ENCODE results near the gene WDR18. TPM values are rescaled to one million over a fixed set of nuclear protein-coding genes. Genes with fewer than 3 reads are reported as not detected.

WDR18 gene
- total and polyA plus RNA-seq, 2 experiments from 2014 or later, result 155 to 157 TPM

DNA sequence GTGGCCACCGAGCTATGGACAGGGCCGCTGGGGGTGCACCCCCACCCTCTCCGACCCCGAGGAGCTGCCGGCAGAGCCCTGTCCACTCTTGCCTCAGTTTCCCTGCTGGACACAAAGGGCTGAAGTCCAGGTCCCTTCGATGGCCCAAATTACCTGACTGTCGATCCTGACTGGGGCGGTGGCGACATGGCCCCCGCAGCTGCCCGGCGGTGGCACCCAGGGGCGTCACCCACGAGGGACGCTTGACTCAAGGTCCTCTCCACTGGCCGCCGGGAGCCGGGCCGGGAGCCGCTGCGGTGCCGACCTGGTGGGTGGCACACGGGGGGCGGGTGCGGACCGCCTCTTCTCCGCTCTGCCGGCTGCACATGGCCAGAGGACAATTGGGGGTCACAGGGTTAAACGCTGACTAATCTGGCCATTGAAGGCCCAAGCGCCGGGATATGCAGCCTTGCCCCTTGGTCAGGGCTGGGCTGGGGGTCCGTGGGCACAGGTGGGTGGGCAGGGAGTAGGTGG is 42.0 kb upstream of the WDR18 start:
- Histone ChIP-seq H3K27me3 (ENCODE audit: insufficient read depth) (no peaks in the 10 kb centered on the region), H2AFZ (no peak overlapping the region), H3K9me2 (ENCODE audit: insufficient read depth) (no peaks in the 10 kb centered on the region), H3K4me2 (no peak overlapping the region), H3K79me2 (replicated peaks; ENCODE audit: insufficient read depth) (peaks cover 56% of the 10 kb centered on the region), H3K36me3 (ENCODE audit: insufficient read depth) (no peaks in the 10 kb centered on the region), H3K4me1 (ENCODE audit: insufficient read depth) (no peaks in the 10 kb centered on the region), H3K27ac (ENCODE audit: low read depth) (no peak overlapping the region), H3K4me3 (no peak overlapping the region), H4K20me1 (replicated peaks; ENCODE audit: insufficient read depth) (peaks cover 5% of the 10 kb centered on the region), H3F3A (replicated peaks; ENCODE audit: low read depth) (0 out of 2 replicates have a peak, but pooled peaks cover 3% of the 10 kb centered on the region)
- Mint-ChIP-seq H3K27me3 (ENCODE audit: insufficient read depth, low read depth, poor library complexity) (peaks cover 18% of the 10 kb centered on the region), H3K4me1 (no peaks in the 10 kb centered on the region; the same call in 2 of the 3 replicates), H3K4me3 (no peak overlapping the region), H3K36me3 (ENCODE audit: low read depth) (peaks cover 42% of the 10 kb centered on the region), H3K27ac (no peak overlapping the region), H3K9me3 (peaks cover 2% of the 10 kb centered on the region; the same call in 1 of the 3 replicates)
- ATAC-seq, result no peak
- TF ChIP-seq NANOG (IDR thresholded peaks at IDR 0.05; ENCODE audit: borderline replicate concordance) (no peak), ZNF114 (CRISPR knock-in tag; IDR thresholded peaks at IDR 0.05) (no peak), CREB1 (CRISPR knock-in tag; IDR thresholded peaks at IDR 0.05; ENCODE audit: low read depth) (no peak), STAT1 (IDR thresholded peaks at IDR 0.05; ENCODE audit: unreplicated experiment) (no peak), ZNF331 (CRISPR knock-in tag; IDR thresholded peaks at IDR 0.05; ENCODE audit: low read depth) (no peak), EZH2phosphoT487 (IDR thresholded peaks at IDR 0.05; ENCODE audit: unreplicated experiment) (no peak), JUNB (IDR thresholded peaks at IDR 0.05; ENCODE audit: unreplicated experiment) (no peak), POLR2AphosphoS5 (IDR thresholded peaks at IDR 0.05; ENCODE audit: low read depth) (no peak), EZH2 (IDR thresholded peaks at IDR 0.05; ENCODE audit: low read depth, unreplicated experiment) (no peak)
- TF ChIP-seq, protein P1, sequence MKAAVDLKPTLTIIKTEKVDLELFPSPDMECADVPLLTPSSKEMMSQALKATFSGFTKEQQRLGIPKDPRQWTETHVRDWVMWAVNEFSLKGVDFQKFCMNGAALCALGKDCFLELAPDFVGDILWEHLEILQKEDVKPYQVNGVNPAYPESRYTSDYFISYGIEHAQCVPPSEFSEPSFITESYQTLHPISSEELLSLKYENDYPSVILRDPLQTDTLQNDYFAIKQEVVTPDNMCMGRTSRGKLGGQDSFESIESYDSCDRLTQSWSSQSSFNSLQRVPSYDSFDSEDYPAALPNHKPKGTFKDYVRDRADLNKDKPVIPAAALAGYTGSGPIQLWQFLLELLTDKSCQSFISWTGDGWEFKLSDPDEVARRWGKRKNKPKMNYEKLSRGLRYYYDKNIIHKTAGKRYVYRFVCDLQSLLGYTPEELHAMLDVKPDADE (IDR thresholded peaks at IDR 0.05), result no peak
- TF ChIP-seq, protein P2, sequence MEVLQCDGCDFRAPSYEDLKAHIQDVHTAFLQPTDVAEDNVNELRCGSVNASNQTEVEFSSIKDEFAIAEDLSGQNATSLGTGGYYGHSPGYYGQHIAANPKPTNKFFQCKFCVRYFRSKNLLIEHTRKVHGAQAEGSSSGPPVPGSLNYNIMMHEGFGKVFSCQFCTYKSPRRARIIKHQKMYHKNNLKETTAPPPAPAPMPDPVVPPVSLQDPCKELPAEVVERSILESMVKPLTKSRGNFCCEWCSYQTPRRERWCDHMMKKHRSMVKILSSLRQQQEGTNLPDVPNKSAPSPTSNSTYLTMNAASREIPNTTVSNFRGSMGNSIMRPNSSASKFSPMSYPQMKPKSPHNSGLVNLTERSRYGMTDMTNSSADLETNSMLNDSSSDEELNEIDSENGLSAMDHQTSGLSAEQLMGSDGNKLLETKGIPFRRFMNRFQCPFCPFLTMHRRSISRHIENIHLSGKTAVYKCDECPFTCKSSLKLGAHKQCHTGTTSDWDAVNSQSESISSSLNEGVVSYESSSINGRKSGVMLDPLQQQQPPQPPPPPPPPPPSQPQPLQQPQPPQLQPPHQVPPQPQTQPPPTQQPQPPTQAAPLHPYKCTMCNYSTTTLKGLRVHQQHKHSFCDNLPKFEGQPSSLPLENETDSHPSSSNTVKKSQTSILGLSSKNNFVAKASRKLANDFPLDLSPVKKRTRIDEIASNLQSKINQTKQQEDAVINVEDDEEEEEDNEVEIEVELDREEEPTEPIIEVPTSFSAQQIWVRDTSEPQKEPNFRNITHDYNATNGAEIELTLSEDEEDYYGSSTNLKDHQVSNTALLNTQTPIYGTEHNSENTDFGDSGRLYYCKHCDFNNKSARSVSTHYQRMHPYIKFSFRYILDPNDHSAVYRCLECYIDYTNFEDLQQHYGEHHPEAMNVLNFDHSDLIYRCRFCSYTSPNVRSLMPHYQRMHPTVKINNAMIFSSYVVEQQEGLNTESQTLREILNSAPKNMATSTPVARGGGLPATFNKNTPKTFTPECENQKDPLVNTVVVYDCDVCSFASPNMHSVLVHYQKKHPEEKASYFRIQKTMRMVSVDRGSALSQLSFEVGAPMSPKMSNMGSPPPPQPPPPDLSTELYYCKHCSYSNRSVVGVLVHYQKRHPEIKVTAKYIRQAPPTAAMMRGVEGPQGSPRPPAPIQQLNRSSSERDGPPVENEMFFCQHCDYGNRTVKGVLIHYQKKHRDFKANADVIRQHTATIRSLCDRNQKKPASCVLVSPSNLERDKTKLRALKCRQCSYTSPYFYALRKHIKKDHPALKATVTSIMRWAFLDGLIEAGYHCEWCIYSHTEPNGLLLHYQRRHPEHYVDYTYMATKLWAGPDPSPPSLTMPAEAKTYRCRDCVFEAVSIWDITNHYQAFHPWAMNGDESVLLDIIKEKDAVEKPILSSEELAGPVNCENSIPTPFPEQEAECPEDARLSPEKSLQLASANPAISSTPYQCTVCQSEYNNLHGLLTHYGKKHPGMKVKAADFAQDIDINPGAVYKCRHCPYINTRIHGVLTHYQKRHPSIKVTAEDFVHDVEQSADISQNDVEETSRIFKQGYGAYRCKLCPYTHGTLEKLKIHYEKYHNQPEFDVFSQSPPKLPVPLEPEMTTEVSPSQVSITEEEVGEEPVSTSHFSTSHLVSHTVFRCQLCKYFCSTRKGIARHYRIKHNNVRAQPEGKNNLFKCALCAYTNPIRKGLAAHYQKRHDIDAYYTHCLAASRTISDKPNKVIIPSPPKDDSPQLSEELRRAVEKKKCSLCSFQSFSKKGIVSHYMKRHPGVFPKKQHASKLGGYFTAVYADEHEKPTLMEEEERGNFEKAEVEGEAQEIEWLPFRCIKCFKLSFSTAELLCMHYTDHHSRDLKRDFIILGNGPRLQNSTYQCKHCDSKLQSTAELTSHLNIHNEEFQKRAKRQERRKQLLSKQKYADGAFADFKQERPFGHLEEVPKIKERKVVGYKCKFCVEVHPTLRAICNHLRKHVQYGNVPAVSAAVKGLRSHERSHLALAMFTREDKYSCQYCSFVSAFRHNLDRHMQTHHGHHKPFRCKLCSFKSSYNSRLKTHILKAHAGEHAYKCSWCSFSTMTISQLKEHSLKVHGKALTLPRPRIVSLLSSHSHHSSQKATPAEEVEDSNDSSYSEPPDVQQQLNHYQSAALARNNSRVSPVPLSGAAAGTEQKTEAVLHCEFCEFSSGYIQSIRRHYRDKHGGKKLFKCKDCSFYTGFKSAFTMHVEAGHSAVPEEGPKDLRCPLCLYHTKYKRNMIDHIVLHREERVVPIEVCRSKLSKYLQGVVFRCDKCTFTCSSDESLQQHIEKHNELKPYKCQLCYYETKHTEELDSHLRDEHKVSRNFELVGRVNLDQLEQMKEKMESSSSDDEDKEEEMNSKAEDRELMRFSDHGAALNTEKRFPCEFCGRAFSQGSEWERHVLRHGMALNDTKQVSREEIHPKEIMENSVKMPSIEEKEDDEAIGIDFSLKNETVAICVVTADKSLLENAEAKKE (CRISPR knock-in tag; IDR thresholded peaks at IDR 0.05), result no peak
- TF ChIP-seq, protein P3, sequence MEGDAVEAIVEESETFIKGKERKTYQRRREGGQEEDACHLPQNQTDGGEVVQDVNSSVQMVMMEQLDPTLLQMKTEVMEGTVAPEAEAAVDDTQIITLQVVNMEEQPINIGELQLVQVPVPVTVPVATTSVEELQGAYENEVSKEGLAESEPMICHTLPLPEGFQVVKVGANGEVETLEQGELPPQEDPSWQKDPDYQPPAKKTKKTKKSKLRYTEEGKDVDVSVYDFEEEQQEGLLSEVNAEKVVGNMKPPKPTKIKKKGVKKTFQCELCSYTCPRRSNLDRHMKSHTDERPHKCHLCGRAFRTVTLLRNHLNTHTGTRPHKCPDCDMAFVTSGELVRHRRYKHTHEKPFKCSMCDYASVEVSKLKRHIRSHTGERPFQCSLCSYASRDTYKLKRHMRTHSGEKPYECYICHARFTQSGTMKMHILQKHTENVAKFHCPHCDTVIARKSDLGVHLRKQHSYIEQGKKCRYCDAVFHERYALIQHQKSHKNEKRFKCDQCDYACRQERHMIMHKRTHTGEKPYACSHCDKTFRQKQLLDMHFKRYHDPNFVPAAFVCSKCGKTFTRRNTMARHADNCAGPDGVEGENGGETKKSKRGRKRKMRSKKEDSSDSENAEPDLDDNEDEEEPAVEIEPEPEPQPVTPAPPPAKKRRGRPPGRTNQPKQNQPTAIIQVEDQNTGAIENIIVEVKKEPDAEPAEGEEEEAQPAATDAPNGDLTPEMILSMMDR (conservative IDR thresholded peaks at IDR 0.05; ENCODE audit: low read depth in 2 of 2), result no peak
- TF ChIP-seq, protein P4, sequence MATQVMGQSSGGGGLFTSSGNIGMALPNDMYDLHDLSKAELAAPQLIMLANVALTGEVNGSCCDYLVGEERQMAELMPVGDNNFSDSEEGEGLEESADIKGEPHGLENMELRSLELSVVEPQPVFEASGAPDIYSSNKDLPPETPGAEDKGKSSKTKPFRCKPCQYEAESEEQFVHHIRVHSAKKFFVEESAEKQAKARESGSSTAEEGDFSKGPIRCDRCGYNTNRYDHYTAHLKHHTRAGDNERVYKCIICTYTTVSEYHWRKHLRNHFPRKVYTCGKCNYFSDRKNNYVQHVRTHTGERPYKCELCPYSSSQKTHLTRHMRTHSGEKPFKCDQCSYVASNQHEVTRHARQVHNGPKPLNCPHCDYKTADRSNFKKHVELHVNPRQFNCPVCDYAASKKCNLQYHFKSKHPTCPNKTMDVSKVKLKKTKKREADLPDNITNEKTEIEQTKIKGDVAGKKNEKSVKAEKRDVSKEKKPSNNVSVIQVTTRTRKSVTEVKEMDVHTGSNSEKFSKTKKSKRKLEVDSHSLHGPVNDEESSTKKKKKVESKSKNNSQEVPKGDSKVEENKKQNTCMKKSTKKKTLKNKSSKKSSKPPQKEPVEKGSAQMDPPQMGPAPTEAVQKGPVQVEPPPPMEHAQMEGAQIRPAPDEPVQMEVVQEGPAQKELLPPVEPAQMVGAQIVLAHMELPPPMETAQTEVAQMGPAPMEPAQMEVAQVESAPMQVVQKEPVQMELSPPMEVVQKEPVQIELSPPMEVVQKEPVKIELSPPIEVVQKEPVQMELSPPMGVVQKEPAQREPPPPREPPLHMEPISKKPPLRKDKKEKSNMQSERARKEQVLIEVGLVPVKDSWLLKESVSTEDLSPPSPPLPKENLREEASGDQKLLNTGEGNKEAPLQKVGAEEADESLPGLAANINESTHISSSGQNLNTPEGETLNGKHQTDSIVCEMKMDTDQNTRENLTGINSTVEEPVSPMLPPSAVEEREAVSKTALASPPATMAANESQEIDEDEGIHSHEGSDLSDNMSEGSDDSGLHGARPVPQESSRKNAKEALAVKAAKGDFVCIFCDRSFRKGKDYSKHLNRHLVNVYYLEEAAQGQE (IDR thresholded peaks at IDR 0.05; ENCODE audit: unreplicated experiment), result no peak
- DNase-seq (ENCODE audit: low spot score), result no peak
